CD14-positive monocyte (primary cell): ENCODE results near the gene TENT5C. TPM values are rescaled to one million over a fixed set of nuclear protein-coding genes. Genes with fewer than 3 reads are reported as not detected.

ENCODE experiments used
- DNase-seq, 3 donors: peaks; one replicate each; pipeline ENCODE4 v3.0.0-alpha.2; 2011 to 2022
- H2AFZ ChIP-seq: 2 replicates; pipeline ENCODE4 v1.6.0; 2012; ENCODE audit warnings: mild to moderate bottlenecking, low read depth, low read length, inconsistent platforms; ENCODE audit not compliant: insufficient read depth, poor library complexity, severe bottlenecking
- H3K27ac ChIP-seq, 2 donors: 1 replicate in 1 of 2; 2 replicates in 1 of 2; pipeline ENCODE4 v1.5.1; 2012 to 2013; ENCODE audit warnings: low read length in 2 of 2, control low read depth in 1 of 2, inconsistent platforms in 1 of 2, low read depth in 1 of 2, mild to moderate bottlenecking in 1 of 2
- H3K27me3 ChIP-seq, 2 donors: one replicate each; pipeline versions ENCODE4 v1.6.0 to v1.6.1; 2011 to 2013; ENCODE audit warnings: low read length in 2 of 2; ENCODE audit not compliant: control insufficient read depth in 2 of 2, insufficient read depth in 2 of 2
- H3K36me3 ChIP-seq, 2 donors: replicated peaks in 1 of 2; 1 replicate in 1 of 2; 2 replicates in 1 of 2; pipeline versions ENCODE4 v1.5.1 to v1.6.1; 2012 to 2013; ENCODE audit warnings: low read length in 2 of 2, control low read depth in 1 of 2, inconsistent platforms in 1 of 2, mild to moderate bottlenecking in 1 of 2; ENCODE audit not compliant: insufficient read depth in 2 of 2, control insufficient read depth in 1 of 2
- H3K4me1 ChIP-seq, 2 donors: 1 replicate in 1 of 2; 2 replicates in 1 of 2; pipeline versions ENCODE4 v1.5.1 to v1.6.1; 2012 to 2013; ENCODE audit warnings: low read length in 2 of 2, control low read depth in 1 of 2, inconsistent platforms in 1 of 2, mild to moderate bottlenecking in 1 of 2, moderate library complexity in 1 of 2; ENCODE audit not compliant: insufficient read depth in 2 of 2, control insufficient read depth in 1 of 2
- H3K4me2 ChIP-seq: replicated peaks from 2 replicates; pipeline ENCODE3; 2012; ENCODE audit warnings: low read length, moderate library complexity, mild to moderate bottlenecking; ENCODE audit not compliant: poor library complexity, severe bottlenecking; ENCODE audit errors: extremely low read depth
- H3K4me3 ChIP-seq, 3 experiments: fragments of 200-600 bp in 1 of 3; sonication (generic) in 1 of 3; replicated peaks in 1 of 3; 1 replicate in 2 of 3; 2 replicates in 1 of 3; pipeline ENCODE4 v1.5.1; 2011 to 2013; ENCODE audit warnings: low read length in 3 of 3, mild to moderate bottlenecking in 3 of 3, control low read depth in 2 of 3, low read depth in 2 of 3, inconsistent platforms in 1 of 3, moderate library complexity in 1 of 3
- H3K79me2 ChIP-seq: 2 replicates; pipeline ENCODE4 v1.6.0; 2012; ENCODE audit warnings: mild to moderate bottlenecking, control low read depth, inconsistent platforms, low read length, moderate library complexity; ENCODE audit not compliant: insufficient read depth
- H3K9ac ChIP-seq: 2 replicates; pipeline ENCODE4 v1.6.0; 2017; ENCODE audit warnings: low read length, mild to moderate bottlenecking; ENCODE audit not compliant: insufficient read depth, poor library complexity, severe bottlenecking
- H3K9me3 ChIP-seq, 2 donors: replicated peaks in 1 of 2; 1 replicate in 1 of 2; 2 replicates in 1 of 2; pipeline versions ENCODE4 v1.5.1 to v1.6.1; 2012 to 2013; ENCODE audit warnings: low read length in 2 of 2, control low read depth in 1 of 2; ENCODE audit not compliant: control insufficient read depth in 1 of 2, insufficient read depth in 1 of 2
- H4K20me1 ChIP-seq: 2 replicates; pipeline ENCODE4 v1.6.0; 2012; ENCODE audit warnings: mild to moderate bottlenecking, low read length, control low read depth, moderate library complexity; ENCODE audit not compliant: insufficient read depth
- H3K27ac Mint-ChIP-seq, 7 donors: one replicate each; pipeline ENCODE4 v1.8.0; 2020; ENCODE audit warnings: mild to moderate bottlenecking in 7 of 7, mixed read lengths in 7 of 7, moderate library complexity in 6 of 7, inconsistent platforms in 2 of 7
- H3K27me3 Mint-ChIP-seq, 3 donors: one replicate each; pipeline ENCODE4 v1.8.0; 2021 to 2022; ENCODE audit warnings: low read depth in 3 of 3, mild to moderate bottlenecking in 3 of 3, mixed read lengths in 3 of 3, moderate library complexity in 3 of 3, inconsistent platforms in 1 of 3
- H3K36me3 Mint-ChIP-seq, 2 donors: one replicate each; pipeline ENCODE4 v1.8.0; 2020; ENCODE audit warnings: mixed read lengths in 2 of 2, inconsistent platforms in 1 of 2, mild to moderate bottlenecking in 1 of 2
- H3K4me1 Mint-ChIP-seq: one replicate; pipeline ENCODE4 v1.8.0; 2020; ENCODE audit warnings: mild to moderate bottlenecking, mixed read lengths
- H3K4me3 Mint-ChIP-seq, 2 donors: one replicate each; pipeline ENCODE4 v1.8.0; 2020; ENCODE audit warnings: mild to moderate bottlenecking in 2 of 2, mixed read lengths in 2 of 2, moderate library complexity in 1 of 2
- H3K9me3 Mint-ChIP-seq, 7 donors: one replicate each; pipeline ENCODE4 v1.8.0; 2020 to 2022; ENCODE audit warnings: mixed read lengths in 7 of 7, mild to moderate bottlenecking in 6 of 7, moderate library complexity in 6 of 7, inconsistent platforms in 2 of 7
- CTCF ChIP-seq: fragments of 200-600 bp; IDR thresholded peaks from one replicate; pipeline ENCODE4 v1.8.0; 2022; ENCODE audit warnings: antibody characterized with exemption, mild to moderate bottlenecking
- WGBS: methylation state at CpG from one replicate; pipeline ENCODE4 v1.1.5; 2013; ENCODE audit warnings: missing lambda C conversion rate; ENCODE audit not compliant: insufficient coverage; 5-methylcytosine and 5-hydroxymethylcytosine counted together
- intact Hi-C, 2 donors: fragments of 100-400 bp; cut with micrococcal nuclease; formaldehyde crosslinking; loops; one replicate each; pipeline versions ENCODE4 v1.15.0 to v1.15.1; 2023
- polyA plus RNA-seq, 3 donors: library from polyadenylated mRNA; depleted of rRNA in 1 of 3; unstranded in 2 of 3; stranded (reverse) in 1 of 3; fragments of 300-500 nt in 2 of 3; fragments of >200 nt in 1 of 3; fragmentation: Illumina TruSeq in 2 of 3; gene quantifications; 1 replicate in 2 of 3; 2 replicates in 1 of 3; pipeline ENCODE4 v1.2.3, GENCODE V29; 2012 to 2021

Gene TENT5C
- polyA plus RNA-seq, 3 donors = 0.17 to 0.69 (median 0.27) TPM

DNA sequence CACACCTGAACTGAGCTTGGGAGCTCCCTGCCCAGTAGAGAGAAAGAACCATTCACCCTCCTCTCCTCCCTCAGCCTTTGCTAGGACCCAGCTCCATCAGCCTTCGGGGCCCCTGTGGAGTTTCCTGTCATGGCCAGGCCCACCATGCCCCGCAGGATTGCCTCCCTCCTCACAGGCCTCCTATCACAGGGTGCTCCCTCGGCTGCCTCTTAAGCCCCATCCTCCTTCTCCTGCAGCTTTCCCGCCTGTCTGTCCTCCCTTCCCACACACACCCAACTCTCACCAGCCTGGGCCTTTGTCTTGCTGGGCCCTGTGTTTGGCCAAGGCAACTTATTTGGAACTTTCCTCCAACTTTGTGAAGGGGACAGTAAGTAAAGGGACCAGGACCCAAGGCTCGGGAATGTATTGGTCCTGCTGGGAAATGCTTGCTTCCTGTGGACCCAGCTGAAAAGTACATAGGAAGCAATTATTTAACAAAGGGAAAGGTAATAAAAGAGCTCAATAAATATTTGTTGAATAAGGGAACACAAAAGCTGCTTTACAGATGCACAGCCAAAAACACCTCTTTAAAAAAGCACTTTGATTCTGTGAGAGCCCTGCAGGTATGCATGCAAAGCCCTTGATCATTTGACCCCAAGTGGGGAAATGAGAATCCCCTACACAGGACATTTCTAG lies 31.6 kb upstream of the TENT5C start:
- Mint-ChIP-seq H3K9me3 (no peaks in the 10 kb centered on the region), H3K4me3 (no peak overlapping the region), H3K27me3 (peaks cover 1 to 6% (median 3%) of the 10 kb centered on the region in 3 donors), H3K36me3 (no peaks in the 10 kb centered on the region), H3K27ac (no peak overlapping the region), H3K4me1 (peaks cover 7% of the 10 kb centered on the region)
- H3K4me1 ChIP-seq = peaks cover 0 to 5% of the 10 kb centered on the region in 2 donors
- no peak overlapping the region for H3K4me3 ChIP-seq
- WGBS = 88% methylated on average over 4 of the region's 5 CpGs
- no peaks in the 10 kb centered on the region for H3K27me3 ChIP-seq
- no peaks in the 10 kb centered on the region for H3K79me2 ChIP-seq
- no peak overlapping the region for H2AFZ ChIP-seq
- TF ChIP-seq CTCF = no peak
- no peak overlapping the region for H3K4me2 ChIP-seq
- intact Hi-C loops = no loop called here
- H3K9ac ChIP-seq = no peak overlapping the region
- no peak for DNase-seq
- H3K9me3 ChIP-seq = no peaks in the 10 kb centered on the region
- H3K27ac ChIP-seq = no peak overlapping the region
- H4K20me1 ChIP-seq = no peaks in the 10 kb centered on the region
- no peaks in the 10 kb centered on the region for H3K36me3 ChIP-seq

GRCh38 chr1:117575586-117576225 lies 30.1 kb upstream of the TENT5C start:
- Mint-ChIP-seq H3K27ac (no peak overlapping the region), H3K4me1 (peaks cover 7% of the 10 kb centered on the region), H3K36me3 (no peaks in the 10 kb centered on the region), H3K9me3 (no peaks in the 10 kb centered on the region), H3K27me3 (peaks cover 0 to 4% (median 1%) of the 10 kb centered on the region in 3 donors), H3K4me3 (no peak overlapping the region)
- H3K27ac ChIP-seq = no peak overlapping the region
- no peaks in the 10 kb centered on the region for H4K20me1 ChIP-seq
- no peaks in the 10 kb centered on the region for H3K36me3 ChIP-seq
- intact Hi-C loops = no loop called here
- H3K4me1 ChIP-seq = peaks cover 0 to 5% of the 10 kb centered on the region in 2 donors
- no peak overlapping the region for H3K4me2 ChIP-seq
- H3K79me2 ChIP-seq = no peaks in the 10 kb centered on the region
- WGBS = 92% methylated on average over 7 of the region's 8 CpGs
- no peaks in the 10 kb centered on the region for H3K9me3 ChIP-seq
- no peaks in the 10 kb centered on the region for H3K27me3 ChIP-seq
- no peak overlapping the region for H3K9ac ChIP-seq
- no peak overlapping the region for H3K4me3 ChIP-seq
- no peak for TF ChIP-seq CTCF
- H2AFZ ChIP-seq = no peak overlapping the region
- no peak for DNase-seq
